Prostate gland (tissue), 2 donors: Measurements from ENCODE around the gene SDR39U1. TPM values are rescaled to one million over a fixed set of nuclear protein-coding genes. Genes with fewer than 3 reads are reported as not detected.

Experiments
- DNase-seq: peaks from one replicate; pipeline ENCODE4 v3.0.0-alpha.2; 2019; ENCODE audit warnings: low spot score
- H3K27ac ChIP-seq, 2 donors: fragments of 200-600 bp; sonication (generic); 2 replicates each; pipeline ENCODE4 v1.5.1; 2017 to 2019
- H3K27me3 ChIP-seq: fragments of 200-600 bp; sonication (generic); replicated peaks from 2 replicates; pipeline ENCODE4 v1.5.1; 2019; ENCODE audit not compliant: insufficient read depth
- H3K36me3 ChIP-seq, 2 donors: fragments of 200-600 bp; sonication (generic); 1 replicate in 1 of 2; 2 replicates in 1 of 2; pipeline versions ENCODE4 v1.5.1 to v1.8.1; 2017 to 2019
- H3K4me1 ChIP-seq: fragments of 200-600 bp; sonication (generic); replicated peaks from 2 replicates; pipeline ENCODE4 v1.5.1; 2019
- H3K4me3 ChIP-seq, 2 donors: fragments of 200-600 bp; sonication (generic); 2 replicates each; pipeline ENCODE4 v1.5.1; 2017 to 2019
- H3K9me3 ChIP-seq: fragments of 200-600 bp; sonication (generic); 2 replicates; pipeline ENCODE4 v1.5.1; 2017
- CTCF ChIP-seq, 4 experiments: fragments of 200-600 bp in 2 of 4; fragments of 450-650 bp in 2 of 4; sonication (generic) in 2 of 4; IDR thresholded peaks; 1 replicate in 3 of 4; 2 replicates in 1 of 4; pipeline ENCODE4 v1.5.1; 2016 to 2019; ENCODE audit warnings: antibody characterized with exemption in 4 of 4, mild to moderate bottlenecking in 2 of 4, moderate library complexity in 2 of 4
- POLR2A ChIP-seq: fragments of 450-650 bp; IDR thresholded peaks from one replicate; pipeline ENCODE4 v1.6.1; 2016; ENCODE audit warnings: antibody characterized with exemption, mild to moderate bottlenecking
- POLR2AphosphoS5 ChIP-seq: sonication (generic); formaldehyde crosslinking; IDR thresholded peaks from one replicate; pipeline ENCODE4 v1.6.1; 2017; ENCODE audit warnings: antibody characterized with exemption
- WGBS: methylation state at CpG from one replicate; pipeline ENCODE4 v1.1.5; 2018; 5-methylcytosine and 5-hydroxymethylcytosine counted together
- intact Hi-C: fragments of 100-400 bp; cut with DNase I; formaldehyde crosslinking; loops from one replicate; pipeline ENCODE4 v1.14.2; 2022
- total RNA-seq, 2 donors: library from RNA; depleted of rRNA; stranded (reverse); fragments of >200 nt; gene quantifications; one replicate each; pipeline ENCODE4 v1.1.0, GENCODE V29; 2016

SDR39U1 gene
- total RNA-seq, 2 donors from 2014 or later = 49.5 to 64.4 TPM

- DNase-seq = no peak
- Histone ChIP-seq H3K9me3 (no peaks in the 10 kb centered on the region), H3K27me3 (no peaks in the 10 kb centered on the region), H3K4me1 (peaks cover 20% of the 10 kb centered on the region), H3K36me3 (peaks cover 3 to 14% of the 10 kb centered on the region in 2 donors), H3K27ac (peak overlapping the region in 1 of 2 donors; percentile 24), H3K4me3 (no peak overlapping the region)
- WGBS = 62% methylated on average over 3 of the region's 3 CpGs
- TF ChIP-seq CTCF (IDR thresholded peaks at IDR 0.05) (no peak), POLR2AphosphoS5 (no peak)
- intact Hi-C loops = no loop called here
Observed at GRCh38 chr14:24434676-24435075, 7.9 kb downstream of the SDR39U1 start.

- H3K27me3 ChIP-seq = no peaks in the 10 kb centered on the region
- H3K9me3 ChIP-seq = no peaks in the 10 kb centered on the region
- no peak for DNase-seq
- intact Hi-C loops = no loop called here
- H3K36me3 ChIP-seq = peaks cover 3 to 12% of the 10 kb centered on the region in 2 donors
- peak overlapping the region in 1 of 2 donors; percentile 96 for H3K27ac ChIP-seq
- peaks cover 20% of the 10 kb centered on the region for H3K4me1 ChIP-seq
- no peak overlapping the region for H3K4me3 ChIP-seq
- no peak for TF ChIP-seq POLR2A
- TF ChIP-seq POLR2AphosphoS5 = no peak
- no peak for TF ChIP-seq CTCF (IDR thresholded peaks at IDR 0.05)
- 64% methylated on average over 7 of the region's 7 CpGs for WGBS
Observed at GRCh38 chr14:24434036-24434435, 8.5 kb downstream of the SDR39U1 start.

- DNase-seq = no peak
- Histone ChIP-seq H3K27ac (peak overlapping the region; percentile 95 to 96), H3K36me3 (peaks cover 2 to 6% of the 10 kb centered on the region in 2 donors), H3K9me3 (no peaks in the 10 kb centered on the region), H3K4me1 (peaks cover 20% of the 10 kb centered on the region), H3K4me3 (peak overlapping the region in 1 of 2 donors; percentile 68), H3K27me3 (no peaks in the 10 kb centered on the region)
- intact Hi-C loops = no loop called here
- no peak for TF ChIP-seq POLR2A
- no peak for TF ChIP-seq POLR2AphosphoS5
- no peak for TF ChIP-seq CTCF (IDR thresholded peaks at IDR 0.05)
- 73% methylated on average over 24 of the region's 24 CpGs for WGBS
Observed at GRCh38 chr14:24432259-24433131, 10.1 kb downstream of the SDR39U1 start.

GRCh38 chr14:24431569-24432258 lies 10.9 kb downstream of the SDR39U1 start:
- DNase-seq = peak; percentile 83
- Histone ChIP-seq H3K4me1 (peaks cover 20% of the 10 kb centered on the region), H3K27me3 (no peaks in the 10 kb centered on the region), H3K36me3 (no peaks in the 10 kb centered on the region), H3K4me3 (peak overlapping the region in 1 of 2 donors; percentile 68), H3K9me3 (no peaks in the 10 kb centered on the region), H3K27ac (peak overlapping the region; percentile 95 to 96)
- 35% methylated on average over 15 of the region's 15 CpGs for WGBS
- intact Hi-C loops = loop anchor here (1.0 kb wide), 1 partner anchor 66 kb away; no protein-coding TSS in a partner anchor
- TF ChIP-seq CTCF (IDR thresholded peaks at IDR 0.05) (peak; percentile 84 to 96 (median 90)), POLR2AphosphoS5 (peak; percentile 73), POLR2A (no peak)
